ENCODE data around the gene RABGAP1L.
"Not testable (repeated sequence)": the region's sequence is repeated elsewhere in the genome, so short reads cannot be mapped to it uniquely, and the experiment has no call there.

DNA sequence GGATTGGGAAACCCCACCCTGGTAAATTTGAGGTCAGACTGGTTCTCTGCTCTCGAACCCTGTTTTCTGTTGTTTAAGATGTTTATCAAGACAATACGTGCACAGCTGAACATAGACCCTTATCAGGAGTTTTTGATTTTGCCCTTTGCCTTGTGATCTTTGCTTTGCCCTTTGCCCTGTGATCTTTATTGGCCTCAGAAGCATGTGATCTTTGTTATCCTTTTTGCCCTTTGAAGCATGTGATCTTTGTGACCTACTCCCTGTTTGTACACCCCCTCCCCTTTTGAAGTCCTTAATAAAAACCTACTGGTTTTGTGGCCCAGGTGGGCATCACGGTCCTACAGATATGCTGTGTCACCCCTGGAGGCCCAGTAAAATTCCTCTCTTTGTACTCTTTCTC lies 250.5 kb downstream of the RABGAP1L start:
- not testable (repeated sequence) for TF ChIP-seq POLR2A (IDR thresholded peaks at IDR 0.05; ENCODE audit: borderline replicate concordance, extremely low read depth, insufficient read depth, insufficient read length); CTCF (IDR thresholded peaks at IDR 0.05 in 2 of 3, conservative IDR thresholded peaks at IDR 0.05 in 1 of 3; ENCODE audit: borderline replicate concordance in 1 of 3, insufficient read depth in 1 of 3, low read depth in 2 of 3, low read length in 2 of 3); POLR2AphosphoS5 (IDR thresholded peaks at IDR 0.05; ENCODE audit: low read depth, low read length); ZNF274 (IDR thresholded peaks at IDR 0.05; ENCODE audit: low read depth, low read length); EZH2phosphoT487 (IDR thresholded peaks at IDR 0.05; ENCODE audit: borderline replicate concordance); SP1 (IDR thresholded peaks at IDR 0.05; ENCODE audit: low read depth); YY1 (IDR thresholded peaks at IDR 0.05; ENCODE audit: extremely low read depth, insufficient replicate concordance, low read depth, low read length); REST (IDR thresholded peaks at IDR 0.05; ENCODE audit: low read depth); ELF1 (IDR thresholded peaks at IDR 0.05; ENCODE audit: borderline replicate concordance, low read depth); EZH2 (IDR thresholded peaks at IDR 0.05); ZBTB33 (IDR thresholded peaks at IDR 0.05; ENCODE audit: extremely low read depth, insufficient replicate concordance, low read length)

Measured in HCT116 (cell line).